ENCODE measurements around the gene PALS2.
A peak's percentile ranks its signal among the peaks of the same experiment; 100 is the strongest.

Gene PALS2, protein sequence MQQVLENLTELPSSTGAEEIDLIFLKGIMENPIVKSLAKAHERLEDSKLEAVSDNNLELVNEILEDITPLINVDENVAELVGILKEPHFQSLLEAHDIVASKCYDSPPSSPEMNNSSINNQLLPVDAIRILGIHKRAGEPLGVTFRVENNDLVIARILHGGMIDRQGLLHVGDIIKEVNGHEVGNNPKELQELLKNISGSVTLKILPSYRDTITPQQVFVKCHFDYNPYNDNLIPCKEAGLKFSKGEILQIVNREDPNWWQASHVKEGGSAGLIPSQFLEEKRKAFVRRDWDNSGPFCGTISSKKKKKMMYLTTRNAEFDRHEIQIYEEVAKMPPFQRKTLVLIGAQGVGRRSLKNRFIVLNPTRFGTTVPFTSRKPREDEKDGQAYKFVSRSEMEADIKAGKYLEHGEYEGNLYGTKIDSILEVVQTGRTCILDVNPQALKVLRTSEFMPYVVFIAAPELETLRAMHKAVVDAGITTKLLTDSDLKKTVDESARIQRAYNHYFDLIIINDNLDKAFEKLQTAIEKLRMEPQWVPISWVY

DNA sequence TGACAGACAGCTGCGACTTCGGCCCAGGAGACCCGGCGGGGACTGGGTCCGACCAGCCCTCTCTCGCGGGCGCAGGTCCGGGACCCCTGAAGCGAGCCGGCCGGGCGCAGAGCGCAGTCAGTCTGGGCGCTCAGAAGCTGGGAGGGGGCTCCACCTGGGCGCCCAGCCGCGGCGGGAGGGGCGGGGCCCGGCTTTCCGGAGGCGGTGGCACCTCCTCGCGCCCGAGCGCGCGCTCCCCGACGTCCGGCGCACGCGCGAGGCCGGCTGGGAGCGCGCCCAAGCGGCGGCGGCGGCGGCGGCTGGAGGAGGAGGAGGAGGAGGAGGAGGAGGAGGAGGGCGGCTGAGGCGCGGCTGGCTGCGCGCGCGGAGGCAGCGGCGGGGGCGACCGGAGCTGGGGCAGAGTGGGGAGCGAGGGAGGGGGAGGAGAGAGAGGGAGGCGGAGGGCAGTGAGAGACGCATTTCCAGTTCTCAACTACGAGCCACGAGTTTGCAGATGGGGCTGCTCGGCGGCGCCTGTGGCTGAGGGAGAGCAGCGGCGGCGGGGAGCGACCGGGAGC lies at the start of gene PALS2:
PALS2 (plus strand) TSS at position 456 of the 557 bp plus-strand sequence. CDS start 50,216 bp downstream, outside the sequence.
- peak; percentile 64 to 67 for DNase-seq (ENCODE audit: low read depth in 2 of 2)

DNA sequence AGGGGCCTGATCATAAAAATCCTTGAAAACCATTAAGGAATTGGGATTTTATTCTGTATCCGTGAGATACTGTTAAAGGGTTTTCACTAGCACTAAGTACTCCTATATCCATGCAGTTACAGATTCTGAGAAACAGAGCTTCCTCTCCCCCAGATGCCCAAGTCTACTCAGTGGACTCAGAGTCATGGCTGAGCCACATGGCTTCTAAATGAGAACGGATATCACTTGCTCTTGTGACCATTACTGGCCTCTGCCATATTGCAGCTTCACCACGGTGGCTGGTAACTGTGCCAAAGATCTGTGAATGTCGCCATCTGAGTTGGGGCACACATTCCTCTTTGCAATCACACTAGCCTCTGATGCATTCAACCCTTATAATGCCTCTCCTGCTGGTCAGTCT lies 42.0 kb upstream of the PALS2 start:
- DNase-seq (ENCODE audit: low read depth in 2 of 2): no peak

DNA sequence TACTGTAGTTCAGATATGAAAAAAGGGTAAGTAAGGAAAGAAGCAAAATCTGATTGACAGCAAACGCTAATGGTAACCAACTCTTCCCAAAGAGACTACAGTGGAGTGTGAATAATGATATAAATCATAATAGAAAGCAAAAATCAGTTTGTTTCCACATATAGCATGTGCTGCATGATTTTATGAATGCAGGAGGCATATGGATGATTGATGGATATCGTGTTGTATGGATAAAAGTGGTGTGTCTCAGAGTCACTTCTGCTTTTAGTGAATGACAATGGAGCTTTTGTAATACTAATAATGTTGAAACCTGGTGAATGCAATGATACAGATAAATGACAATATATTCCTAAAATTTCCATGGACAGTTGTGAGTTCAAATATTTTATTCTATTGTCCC lies 36.6 kb upstream of the PALS2 start:
- no peak for DNase-seq (ENCODE audit: low read depth in 2 of 2)

DNA sequence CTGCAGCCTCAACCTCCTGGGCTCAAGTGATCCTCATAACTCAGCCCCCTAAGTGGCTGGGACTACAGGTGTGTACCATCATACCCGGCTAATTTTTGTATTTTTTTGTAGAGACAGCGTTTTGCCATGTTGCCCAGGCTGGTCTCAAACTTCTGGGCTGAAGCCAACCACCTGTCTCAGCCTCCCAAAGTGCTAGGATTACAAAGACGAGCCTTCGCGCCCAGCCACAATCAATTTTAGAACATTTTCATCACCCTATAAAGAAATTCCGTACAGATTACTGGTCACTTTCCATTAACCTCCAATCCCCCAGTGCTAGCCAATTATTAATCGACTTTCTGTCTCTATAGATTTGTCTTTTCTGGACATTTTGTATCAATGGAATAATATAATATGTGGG lies 32.3 kb upstream of the PALS2 start:
- DNase-seq (ENCODE audit: low read depth in 2 of 2): no peak

DNA sequence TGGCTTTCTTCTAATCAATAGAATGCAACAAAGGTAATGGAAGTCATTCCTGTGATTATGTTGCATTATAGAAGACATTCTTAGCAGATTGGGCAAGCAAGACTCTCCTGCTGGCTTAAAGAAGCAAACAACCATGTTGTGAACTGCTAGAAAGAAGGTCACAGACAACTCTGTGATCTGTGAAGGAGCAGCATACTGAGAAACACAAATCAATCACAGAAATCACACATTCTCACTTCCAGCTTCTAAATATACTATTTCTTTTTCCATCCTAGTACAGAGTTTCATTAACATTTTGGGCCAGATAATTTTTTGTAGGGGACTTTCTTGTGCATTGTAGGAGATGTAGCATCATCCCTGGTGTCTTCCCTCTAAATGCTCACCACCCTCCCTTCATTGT lies 28.0 kb upstream of the PALS2 start:
- DNase-seq (ENCODE audit: low read depth in 2 of 2): no peak

DNA sequence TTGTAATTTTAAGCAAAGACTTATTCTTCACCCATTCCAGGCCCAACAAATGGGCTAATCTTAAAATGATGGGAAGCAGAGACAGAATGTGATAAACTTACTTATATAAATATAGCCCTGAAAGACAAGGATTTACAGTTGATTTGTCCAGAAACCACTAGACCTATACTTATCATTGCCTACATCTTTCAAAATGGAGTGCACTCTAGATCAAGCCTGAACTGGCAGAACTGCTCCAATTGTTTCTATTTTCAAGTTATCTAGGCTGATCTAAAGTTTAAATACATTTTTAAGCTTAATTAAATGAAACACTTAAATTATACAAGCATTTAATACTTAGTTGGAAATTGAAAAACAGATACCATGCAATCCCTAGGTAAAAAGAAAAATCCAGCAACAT lies 24.9 kb upstream of the PALS2 start:
- no peak for DNase-seq (ENCODE audit: low read depth in 2 of 2)

DNA sequence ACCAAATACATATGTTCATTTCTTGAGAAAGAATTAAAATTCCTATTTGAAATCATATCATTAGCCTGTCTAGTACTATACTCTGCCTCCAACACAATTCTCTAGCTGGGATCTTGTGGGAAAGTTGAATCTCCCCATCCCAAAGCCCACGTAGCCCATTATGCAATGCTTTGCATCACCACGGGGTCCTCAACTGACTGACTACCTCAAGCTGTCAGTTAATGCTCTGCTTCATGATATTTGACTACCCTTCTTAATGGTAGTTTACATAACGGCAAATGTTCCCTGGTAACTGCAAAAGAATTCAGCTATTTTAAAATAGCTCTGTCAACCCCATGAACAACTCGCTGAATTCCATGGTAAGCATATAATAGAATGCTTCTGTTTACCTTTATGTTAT lies 23.3 kb upstream of the PALS2 start:
- DNase-seq (ENCODE audit: low read depth in 2 of 2): no peak

DNA sequence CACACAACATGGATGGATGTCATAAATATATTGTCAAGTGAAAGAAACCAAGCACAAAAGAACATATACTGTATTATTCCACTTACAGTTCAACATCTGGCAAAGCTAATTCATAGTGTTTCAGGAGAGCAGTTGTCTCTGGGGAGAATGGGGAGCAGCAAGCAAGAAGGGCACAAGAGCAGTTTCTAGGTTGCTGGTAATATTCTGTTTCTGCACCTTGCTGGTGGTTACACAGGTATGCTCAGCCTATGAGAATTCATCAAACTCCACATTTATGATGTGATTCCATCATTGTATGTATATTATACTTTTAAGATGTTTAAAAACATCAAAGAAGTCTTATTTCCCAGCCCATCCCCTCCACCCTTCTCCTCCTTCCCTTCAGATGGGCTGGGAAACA lies 18.1 kb upstream of the PALS2 start:
- DNase-seq (ENCODE audit: low read depth in 2 of 2): no peak

DNA sequence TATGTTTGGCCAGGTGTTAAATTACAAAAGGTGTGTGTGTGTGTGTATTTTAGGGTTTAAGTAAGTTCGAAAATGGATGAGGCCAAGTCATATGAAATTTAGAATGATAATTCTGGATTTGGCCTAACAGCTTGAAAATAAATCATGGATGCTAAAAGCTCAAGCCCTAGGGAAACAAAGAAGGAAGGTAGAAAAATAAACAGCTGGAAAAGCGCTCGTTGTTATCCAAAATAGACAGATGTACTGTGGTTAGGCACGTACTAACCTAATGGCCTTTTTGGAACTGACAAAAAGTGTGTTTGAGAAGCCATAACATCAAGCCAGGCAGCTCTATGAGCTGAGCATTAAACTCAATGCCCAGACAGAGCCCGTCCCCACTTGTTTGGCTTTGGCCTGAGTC lies 17.5 kb upstream of the PALS2 start:
- DNase-seq (ENCODE audit: low read depth in 2 of 2): no peak

DNA sequence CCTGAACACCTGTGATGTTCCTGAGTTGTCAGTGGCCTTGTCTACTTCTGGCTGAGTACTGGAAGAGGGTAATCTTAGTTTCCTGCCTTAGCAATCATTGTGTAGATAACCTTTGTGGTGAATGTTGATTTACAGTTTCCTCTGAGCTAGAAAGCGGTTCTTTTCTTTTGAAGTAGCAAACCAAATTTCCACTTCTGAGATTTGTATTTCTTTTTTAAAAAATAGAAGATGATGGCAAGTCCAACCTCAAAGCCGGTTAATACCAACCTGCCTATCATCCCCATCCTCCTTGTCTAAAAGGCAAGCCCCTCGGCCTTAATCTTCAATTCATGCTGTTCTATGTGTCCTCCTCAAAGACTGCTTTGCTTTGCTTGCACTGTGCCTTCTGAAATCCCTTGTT lies 12.5 kb upstream of the PALS2 start:
- DNase-seq (ENCODE audit: low read depth in 2 of 2): no peak

DNA sequence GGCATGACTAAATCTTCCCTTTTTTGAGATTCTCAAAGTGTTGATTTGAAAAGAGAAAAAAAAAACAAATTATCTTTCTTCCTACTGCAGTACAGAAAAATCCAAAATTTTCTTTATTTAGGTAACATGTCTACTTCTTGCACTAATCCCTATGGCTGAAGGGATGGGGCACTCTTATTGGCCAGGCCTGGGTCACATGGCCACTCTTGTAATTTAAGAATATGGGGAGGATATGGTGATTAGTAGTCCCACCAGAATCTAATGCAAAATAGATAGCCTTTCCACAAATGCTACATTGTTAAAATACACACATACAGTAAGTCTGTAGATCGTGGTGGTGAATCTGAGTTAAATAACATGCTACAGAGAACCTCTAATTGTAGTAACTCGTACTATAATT lies 7.0 kb upstream of the PALS2 start:
- DNase-seq (ENCODE audit: low read depth in 2 of 2): no peak

DNA sequence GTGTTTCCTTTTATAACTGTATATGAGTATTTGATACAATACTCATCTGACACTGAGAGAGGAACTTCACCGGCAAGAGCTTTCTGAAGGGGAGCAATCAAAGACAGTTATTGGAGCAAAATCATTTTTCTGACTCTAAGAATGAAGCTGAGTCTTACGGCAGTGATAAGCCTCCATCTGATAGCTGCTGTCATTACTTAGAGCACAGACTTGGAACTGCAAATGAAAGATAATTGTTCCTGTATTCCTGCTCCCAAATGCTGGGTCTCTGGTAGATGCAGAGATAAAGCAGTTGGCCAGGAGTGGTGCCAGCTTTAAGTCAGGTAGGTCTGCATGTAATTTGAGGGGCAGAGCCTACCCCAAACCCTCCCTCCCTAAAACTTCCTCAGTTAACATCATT lies 2.3 kb upstream of the PALS2 start:
- DNase-seq (ENCODE audit: low read depth in 2 of 2): no peak

DNA sequence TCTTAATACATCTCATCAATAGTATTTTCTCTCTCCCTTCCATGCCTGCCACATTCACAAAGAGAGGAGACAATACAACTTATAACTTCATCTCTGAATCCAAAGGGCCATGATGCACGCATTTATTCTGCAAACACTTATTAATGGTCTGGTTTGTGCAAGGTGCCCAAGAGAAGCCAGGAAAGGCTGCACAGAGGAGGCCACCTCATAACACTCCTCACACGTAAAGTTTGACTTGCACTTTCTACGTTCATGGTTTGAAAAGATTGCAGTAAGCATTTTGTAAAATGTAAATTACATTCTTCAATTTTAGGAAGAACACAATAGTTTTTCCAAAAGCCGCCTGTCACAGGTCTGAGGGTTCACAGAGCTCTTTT lies 1.2 kb upstream of the PALS2 start:
- no peak for DNase-seq (ENCODE audit: low read depth in 2 of 2)

DNA sequence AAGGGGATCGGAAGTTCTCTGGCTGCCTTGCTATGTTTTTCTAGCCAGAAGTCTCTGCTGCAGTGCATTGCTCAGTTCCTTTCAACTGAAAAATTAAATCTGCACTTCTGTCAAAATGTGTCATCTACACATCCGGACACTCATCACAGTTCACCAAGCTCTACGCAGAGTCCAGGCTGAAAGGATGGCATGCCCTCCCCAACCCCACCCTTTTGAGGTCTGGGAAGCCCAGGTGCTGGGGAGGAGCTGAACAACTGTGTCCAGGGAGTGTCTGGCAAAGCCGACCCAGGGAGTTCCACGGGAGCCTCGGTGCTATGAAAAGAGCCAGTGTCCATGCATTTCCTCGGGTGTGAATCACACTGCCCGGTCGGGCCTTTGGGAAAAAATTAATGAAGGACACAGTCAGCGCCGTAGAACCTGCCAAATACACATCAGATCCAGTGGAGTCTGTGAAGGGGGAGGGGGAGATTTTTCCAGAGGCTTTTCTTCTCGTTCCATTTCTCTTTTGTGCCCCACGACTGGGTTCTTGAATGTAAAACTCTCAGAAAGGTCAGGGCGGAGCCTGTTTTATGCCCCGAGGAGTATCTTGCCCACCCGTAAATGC lies 757 bp upstream of the PALS2 start:
- peak in 1 of 2 donors; percentile 13 for DNase-seq (ENCODE audit: low read depth in 2 of 2)

DNA sequence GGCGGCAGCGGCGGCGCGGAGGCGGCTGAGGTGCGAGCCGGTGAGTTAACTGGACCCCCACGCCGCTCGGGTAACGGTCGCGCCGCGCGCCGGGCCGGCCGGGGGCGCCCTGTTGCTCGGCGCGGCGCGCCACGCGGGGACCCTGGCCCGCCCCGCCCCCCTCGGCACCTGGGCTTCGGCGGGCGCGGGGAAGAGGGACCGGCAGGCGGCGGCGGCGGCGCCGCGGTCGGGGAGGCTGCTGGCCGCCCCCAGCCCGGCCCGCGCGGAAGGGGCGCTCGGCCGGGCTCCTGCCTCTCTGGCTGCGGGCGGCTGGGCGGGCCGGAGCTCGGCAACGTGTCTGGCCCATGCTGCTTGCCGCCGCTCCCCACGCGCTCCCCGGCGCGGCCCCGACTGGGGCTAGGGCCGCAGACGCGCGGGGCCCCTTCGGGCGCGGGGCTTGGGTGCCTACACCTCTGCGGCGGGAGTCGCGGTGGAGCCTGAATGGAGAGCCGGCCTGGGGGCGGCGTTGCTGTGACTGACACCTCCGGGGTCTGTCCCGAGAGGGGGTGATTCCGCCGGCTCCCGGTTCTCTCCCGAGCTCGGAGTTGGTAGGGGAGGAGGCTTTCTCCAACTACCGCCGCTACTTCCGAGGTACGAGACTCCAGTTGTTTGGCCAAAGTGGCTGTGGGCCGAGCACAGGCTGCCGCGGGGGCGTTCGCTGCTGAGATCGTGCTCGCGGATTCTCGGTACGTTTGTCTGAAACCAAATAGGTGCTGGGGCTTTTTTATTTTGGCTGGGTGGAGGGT lies 494 bp downstream of the PALS2 start:
- DNase-seq (ENCODE audit: low read depth in 2 of 2): peak in 1 of 2 donors; percentile 22

DNA sequence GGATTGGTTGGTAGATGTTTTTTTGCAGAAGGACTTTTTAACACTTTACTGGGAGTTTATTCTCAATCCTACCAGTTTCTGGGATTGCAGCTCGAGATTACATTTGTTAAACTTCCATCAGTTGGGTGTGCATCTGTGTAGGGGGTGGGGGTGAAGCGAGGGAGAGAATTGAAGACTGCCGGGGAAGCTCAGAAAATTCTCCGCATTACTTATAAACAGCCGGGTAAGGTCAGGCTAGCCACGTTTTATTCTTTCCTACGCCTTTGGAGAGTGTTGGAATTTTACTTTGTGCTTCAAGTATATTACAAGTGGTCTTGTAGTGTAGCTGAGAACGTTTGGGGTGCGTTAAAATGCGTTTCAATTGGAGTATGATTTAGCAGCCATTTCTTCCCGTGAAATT lies 1.1 kb downstream of the PALS2 start:
- no peak for DNase-seq (ENCODE audit: low read depth in 2 of 2)

DNA sequence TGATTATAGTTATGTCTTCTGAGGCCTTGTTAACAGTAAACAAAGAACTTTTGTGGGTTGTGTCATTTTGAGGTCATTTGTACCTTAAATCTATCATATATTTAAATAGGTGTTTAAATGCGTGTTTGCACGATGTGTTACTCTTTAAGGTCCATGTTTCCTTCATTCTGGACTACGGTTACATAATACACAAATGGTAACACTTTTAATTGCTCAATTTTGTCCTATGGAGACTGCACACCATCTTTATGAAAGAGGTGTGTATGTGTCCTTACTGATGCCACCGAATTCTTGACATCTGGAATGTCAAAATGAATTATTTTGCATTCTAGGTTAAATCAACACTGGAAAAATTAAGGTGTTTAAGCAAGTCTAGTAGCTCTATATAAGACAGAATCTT lies 1.7 kb downstream of the PALS2 start:
- no peak for DNase-seq (ENCODE audit: low read depth in 2 of 2)

DNA sequence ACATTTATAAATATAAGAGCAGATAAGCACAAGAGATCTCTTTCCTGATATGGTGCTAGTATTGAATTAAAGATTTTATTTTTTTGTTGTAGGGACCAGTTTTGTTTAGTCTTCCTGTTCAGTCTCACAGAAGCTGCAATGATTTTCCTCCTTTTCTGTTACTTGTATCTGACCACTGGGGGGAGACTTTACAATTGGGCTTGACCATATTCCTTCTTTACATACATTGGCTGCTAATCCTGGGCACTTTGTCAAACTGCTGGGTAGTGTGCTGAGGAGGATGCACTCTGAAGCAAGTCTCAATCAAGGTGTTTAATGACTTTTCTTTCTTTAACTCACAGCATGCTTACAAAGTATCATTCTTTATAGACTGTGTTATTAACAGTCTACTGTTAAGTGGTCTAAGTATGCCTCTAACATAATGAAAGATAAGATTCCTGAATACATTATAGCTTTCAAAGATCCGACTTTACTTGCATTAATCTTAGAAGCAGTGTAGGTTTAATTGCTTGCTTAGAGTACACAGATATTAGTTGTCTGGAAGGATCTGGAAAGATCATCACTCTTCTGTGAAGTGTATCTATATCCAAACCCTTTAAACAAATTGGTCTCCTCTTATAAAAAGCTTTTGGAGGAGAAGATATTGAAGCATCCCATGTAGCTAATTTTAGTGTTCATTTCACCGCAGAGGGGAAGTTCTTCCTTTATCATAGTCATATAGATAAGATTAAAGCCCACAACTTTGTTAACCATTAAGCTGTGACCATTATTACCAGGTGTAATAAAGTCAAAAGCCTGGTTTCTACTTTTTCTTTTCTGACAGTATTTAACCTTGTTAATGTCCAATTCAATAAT lies 3.1 kb downstream of the PALS2 start:
- DNase-seq (ENCODE audit: low read depth in 2 of 2): no peak

DNA sequence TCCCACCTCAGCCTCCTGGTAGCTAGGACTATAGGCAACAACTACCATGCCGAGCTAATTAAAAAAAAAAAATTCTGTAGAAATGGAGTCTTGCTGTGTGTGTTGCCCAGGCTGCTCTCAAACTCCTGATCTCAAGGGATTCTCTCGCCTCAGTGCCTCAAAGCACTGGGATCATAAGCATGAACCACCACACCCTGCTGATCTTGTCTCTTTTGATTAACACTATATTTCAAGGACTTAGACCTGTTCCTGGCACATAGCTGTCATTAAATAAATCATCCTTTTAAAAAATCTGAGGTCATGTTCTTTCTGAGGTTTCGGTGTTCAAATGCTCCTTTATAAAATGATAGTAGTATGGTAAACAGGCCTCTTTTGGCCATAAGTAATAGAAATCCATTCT lies 4.8 kb downstream of the PALS2 start:
- no peak for DNase-seq (ENCODE audit: low read depth in 2 of 2)

DNA sequence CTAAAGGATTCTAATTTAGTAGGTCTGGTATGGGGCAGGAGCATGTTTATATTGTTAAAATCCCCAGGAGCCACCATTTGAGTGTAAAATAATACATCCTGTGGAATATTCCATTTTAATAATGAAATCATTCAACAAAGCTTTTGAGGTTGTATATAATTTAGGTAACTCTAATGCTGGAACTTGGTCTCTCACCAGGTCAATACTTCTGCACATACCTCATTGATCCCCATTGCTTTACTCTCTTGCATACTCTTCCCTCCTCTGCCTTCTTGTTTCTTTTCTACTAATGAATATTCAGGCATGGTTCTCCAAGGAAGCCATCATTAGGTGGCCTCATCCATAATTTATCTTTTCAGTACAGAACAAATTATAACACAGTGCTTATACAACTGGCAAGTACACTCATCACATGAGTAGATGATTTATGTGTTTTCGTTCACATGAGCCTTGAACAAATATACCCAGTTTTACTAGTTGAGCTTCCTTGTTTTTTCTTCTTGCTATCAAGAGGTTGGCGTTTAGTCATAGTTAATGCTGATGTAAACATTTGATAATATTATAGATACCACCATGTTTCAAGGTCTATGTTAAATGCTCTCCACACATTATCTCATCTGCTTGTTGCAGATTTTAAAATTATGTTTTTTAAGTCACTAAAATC lies 7.2 kb downstream of the PALS2 start:
- DNase-seq (ENCODE audit: low read depth in 2 of 2): no peak

DNA sequence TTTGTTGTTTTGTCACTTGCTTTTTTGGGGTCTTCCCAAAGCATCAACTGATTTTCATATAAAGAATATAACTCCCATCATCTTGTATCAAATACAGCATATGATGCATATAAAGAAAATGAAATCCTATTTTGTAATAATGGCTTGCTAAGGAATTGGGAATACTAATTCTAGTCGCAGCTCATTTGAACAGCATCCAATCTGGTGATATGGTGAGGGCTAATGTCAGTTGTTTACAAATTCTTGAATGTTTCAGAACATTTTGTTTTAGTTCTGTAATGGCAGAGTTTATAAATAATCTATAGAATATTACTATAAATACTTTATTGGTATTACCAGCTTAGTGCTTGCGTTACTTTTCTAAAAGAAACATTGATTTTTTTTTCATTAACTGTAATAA lies 8.9 kb downstream of the PALS2 start:
- no peak for DNase-seq (ENCODE audit: low read depth in 2 of 2)
